HL-60/S4 treated with phorbol 12-myristate 13-acetate at 8.2 ng/mL for 4 days and 3 days (cell line): ENCODE data around the gene RAB13.

ENCODE experiments used
- in situ Hi-C: fragments of 300-500 bp; cut with MboI; formaldehyde crosslinking; loops from 2 replicates; pipeline ENCODE4 v1.15.0; 2022; ENCODE audit warnings: low sequenced_read_pairs

The RAB13 gene

GRCh38 chr1:153958111-153958960 lies 27.8 kb downstream of the RAB13 start, which contains the start of gene CRTC2:
Gene CRTC2 (minus strand): TSS chr1:153958612. CDS start chr1:153958497, 115 bp downstream.
- in situ Hi-C loops = no loop called here

- in situ Hi-C loops = no loop called here
Observed at GRCh38 chr1:153957744-153958110, 28.4 kb downstream of the RAB13 start.

- in situ Hi-C loops = no loop called here
Observed at GRCh38 chr1:153956997-153957715, 29.0 kb downstream of the RAB13 start.

GRCh38 chr1:153954826-153955225 lies 31.3 kb downstream of the RAB13 start:
- in situ Hi-C loops = no loop called here

GRCh38 chr1:153953859-153954365 lies 32.2 kb downstream of the RAB13 start:
- in situ Hi-C loops = no loop called here

GRCh38 chr1:153951801-153952200 lies 34.3 kb downstream of the RAB13 start:
- in situ Hi-C loops = no loop called here

- in situ Hi-C loops = no loop called here
Observed at GRCh38 chr1:153951183-153951582, 35.0 kb downstream of the RAB13 start.

- in situ Hi-C loops = no loop called here
Observed at GRCh38 chr1:153946622-153947241, 39.4 kb downstream of the RAB13 start, which contains the start of gene DENND4B. Gene DENND4B (minus strand): TSS chr1:153946718. CDS start chr1:153944374, 2,344 bp downstream.

GRCh38 chr1:153945795-153946621 lies 40.1 kb downstream of the RAB13 start:
- in situ Hi-C loops = no loop called here

- in situ Hi-C loops = no loop called here
Observed at GRCh38 chr1:153945131-153945794, 40.9 kb downstream of the RAB13 start.

- in situ Hi-C loops = no loop called here
Observed at GRCh38 chr1:153944827-153945117, 41.4 kb downstream of the RAB13 start.

- in situ Hi-C loops = no loop called here
Observed at GRCh38 chr1:153944005-153944826, 41.9 kb downstream of the RAB13 start.

- in situ Hi-C loops = no loop called here
Observed at GRCh38 chr1:153942766-153943549, 43.2 kb downstream of the RAB13 start.

GRCh38 chr1:153941826-153942725 lies 44.1 kb downstream of the RAB13 start:
- in situ Hi-C loops = no loop called here

- in situ Hi-C loops = no loop called here
Observed at GRCh38 chr1:153940756-153941155, 45.4 kb downstream of the RAB13 start.

GRCh38 chr1:153939476-153939875 lies 46.7 kb downstream of the RAB13 start:
- in situ Hi-C loops = no loop called here

GRCh38 chr1:153938996-153939395 lies 47.1 kb downstream of the RAB13 start:
- in situ Hi-C loops = no loop called here
